Putamen (tissue), 1 donor: ENCODE measurements around the gene SYT1.
"Not testable (repeated sequence)": the region's sequence is repeated elsewhere in the genome, so short reads cannot be mapped to it uniquely, and the experiment has no call there.

Experiments
- DNase-seq: peaks from one replicate; pipeline ENCODE4 v3.0.0-alpha.2; 2016; ENCODE audit warnings: low spot score

The SYT1 gene

GRCh38 chr12:79406993-79407392, 542.4 kb downstream of the SYT1 start:
- DNase-seq, result no peak

DNA sequence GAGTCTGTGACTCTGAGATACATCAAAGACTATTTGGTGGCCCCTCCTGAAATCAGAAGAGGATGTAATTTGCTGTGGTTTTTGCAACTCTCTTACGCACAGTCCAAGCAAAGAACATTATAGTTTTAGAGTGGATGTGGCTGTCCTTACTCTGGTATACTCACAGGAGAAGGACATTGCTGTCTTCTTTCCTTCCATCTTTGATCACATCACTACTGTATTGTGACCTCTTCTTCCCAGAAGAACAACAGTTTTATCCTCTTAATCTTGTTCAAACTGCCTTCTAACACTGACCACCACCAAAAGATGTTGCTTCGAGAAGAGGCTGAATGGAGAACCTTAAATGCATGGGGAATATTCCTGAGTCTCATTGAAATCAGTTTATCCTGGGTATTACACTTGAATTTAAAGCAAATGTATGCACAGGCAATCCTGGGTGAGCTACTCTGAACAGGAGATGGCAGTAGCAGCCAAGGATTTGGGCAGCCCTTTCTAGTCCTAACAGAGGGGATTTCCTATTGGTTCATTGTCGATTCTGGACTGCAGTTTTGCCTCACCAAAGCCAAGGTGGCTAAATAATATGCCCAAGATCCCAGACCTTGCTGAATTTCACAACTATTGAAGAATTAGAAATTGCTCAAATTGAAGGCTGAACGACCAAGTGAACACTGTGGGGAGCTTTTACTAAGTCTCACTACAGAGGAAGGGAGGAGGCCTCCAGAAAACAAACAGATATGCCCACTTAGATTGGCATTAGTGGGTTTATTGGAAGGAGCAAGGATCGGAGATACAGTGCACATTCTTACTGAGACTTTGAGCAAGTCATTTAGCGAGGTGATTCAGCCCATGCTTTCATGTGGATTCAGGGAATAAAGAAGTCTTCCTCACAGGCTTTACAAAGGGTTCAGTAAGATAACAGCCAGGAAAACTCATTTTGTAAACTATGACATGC, 543.4 kb downstream of the SYT1 start:
- DNase-seq, result peak; percentile 7

GRCh38 chr12:79408689-79409088, 544.1 kb downstream of the SYT1 start:
- no peak for DNase-seq

- DNase-seq, result no peak
Observed at GRCh38 chr12:79409562-79409961, 545.0 kb downstream of the SYT1 start.

- no peak for DNase-seq
Observed at GRCh38 chr12:79411791-79412190, 547.2 kb downstream of the SYT1 start.

GRCh38 chr12:79413796-79414195, 549.2 kb downstream of the SYT1 start:
- DNase-seq, result no peak

GRCh38 chr12:79414252-79414651, 549.7 kb downstream of the SYT1 start:
- no peak for DNase-seq

GRCh38 chr12:79415321-79415720, 550.7 kb downstream of the SYT1 start:
- no peak for DNase-seq

GRCh38 chr12:79415746-79416435, 551.3 kb downstream of the SYT1 start:
- no peak for DNase-seq

- DNase-seq, result no peak
Observed at GRCh38 chr12:79420146-79420618, 555.6 kb downstream of the SYT1 start.

DNA sequence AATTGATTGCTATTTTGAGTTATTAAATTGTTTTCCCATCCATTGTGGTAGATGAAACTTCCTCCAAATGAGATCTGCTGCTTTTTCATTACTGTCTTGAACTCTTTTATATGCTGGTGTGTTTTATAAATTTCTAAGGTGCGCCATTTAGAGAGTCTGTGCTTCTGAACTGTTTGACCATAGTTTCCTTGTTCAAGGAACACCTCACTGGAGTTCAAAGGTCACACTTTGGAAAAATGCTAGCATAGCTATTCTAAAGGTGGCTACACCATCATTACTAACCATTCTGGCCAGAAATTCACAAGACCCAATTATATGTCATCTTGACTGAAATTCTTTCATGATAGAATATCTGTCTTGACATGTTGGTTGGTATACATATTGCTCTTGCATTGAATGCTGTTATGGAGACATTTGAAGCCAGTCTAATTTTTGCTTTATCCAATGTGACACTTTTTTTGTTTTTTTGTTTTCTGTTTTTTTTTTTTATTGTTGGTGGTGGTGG, 556.7 kb downstream of the SYT1 start:
- DNase-seq, result no peak

GRCh38 chr12:79422060-79422812, 557.7 kb downstream of the SYT1 start:
- no peak for DNase-seq

DNA sequence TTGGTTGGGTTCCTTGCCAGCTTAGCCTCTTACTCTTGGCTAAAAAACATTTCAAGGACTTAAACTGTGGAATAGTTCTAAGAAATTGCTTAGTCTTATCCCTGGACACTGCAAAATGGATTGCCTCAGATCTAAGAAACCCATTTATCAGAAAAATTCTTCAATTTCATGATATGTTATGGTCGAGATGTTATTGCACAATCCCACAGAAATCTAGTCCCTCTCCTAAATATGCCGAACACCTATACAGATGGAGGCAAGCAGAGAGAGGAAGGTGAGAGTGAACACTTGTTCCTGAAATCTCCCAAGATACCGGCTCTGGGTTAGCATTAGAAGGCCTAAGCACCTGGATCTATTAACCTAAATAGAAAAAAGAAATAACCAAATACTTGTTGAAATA, 559.0 kb downstream of the SYT1 start:
- DNase-seq, result no peak

GRCh38 chr12:79424109-79424721, 559.6 kb downstream of the SYT1 start:
- DNase-seq, result no peak

DNA sequence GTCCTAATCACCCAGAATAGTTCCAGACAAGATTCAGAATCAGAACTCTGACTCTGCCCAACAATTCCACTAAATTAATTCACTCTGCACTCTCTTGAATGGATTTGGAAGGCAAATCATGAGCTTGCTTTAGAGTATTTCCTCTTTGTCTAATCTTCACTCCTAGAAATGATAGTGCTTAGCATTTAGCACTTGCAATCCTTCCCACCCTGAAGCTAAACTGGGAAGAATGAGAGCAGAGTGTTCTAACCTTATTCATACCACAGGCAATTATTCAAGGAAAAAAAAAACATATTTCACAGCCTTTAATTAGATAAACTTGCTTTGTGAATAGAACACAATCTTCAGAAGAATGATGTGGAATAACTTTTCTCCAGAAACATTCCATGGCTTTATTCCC, 561.5 kb downstream of the SYT1 start:
- peak; percentile 14 for DNase-seq

- not testable (repeated sequence) for DNase-seq
Observed at GRCh38 chr12:79426744-79427143, 562.2 kb downstream of the SYT1 start.

GRCh38 chr12:79433465-79434072, 569.0 kb downstream of the SYT1 start:
- DNase-seq, result no peak

- DNase-seq, result no peak
Observed at GRCh38 chr12:79434561-79434960, 570.0 kb downstream of the SYT1 start.

DNA sequence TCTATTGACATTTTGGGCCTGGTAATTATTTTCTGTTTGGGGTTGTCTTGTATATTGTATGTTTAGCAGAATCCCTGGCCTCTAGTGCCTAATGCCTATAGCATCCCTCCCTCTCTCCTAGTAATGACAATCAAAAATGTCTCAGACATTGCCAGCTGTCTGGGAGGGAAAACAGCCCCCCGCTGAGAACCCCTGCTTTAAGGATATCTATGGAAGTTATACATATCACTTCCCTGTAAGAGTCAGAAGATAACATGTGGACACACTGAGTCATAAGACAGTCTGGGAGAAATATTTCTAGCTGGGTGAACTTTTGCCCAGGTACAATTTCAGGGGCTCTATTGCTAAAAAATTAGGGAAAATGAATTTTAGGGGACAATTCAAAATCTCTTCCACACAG, 571.2 kb downstream of the SYT1 start:
- DNase-seq, result no peak

GRCh38 chr12:79438480-79439174, 574.1 kb downstream of the SYT1 start:
- no peak for DNase-seq
